GM11168 (cell line): ENCODE results near the gene FLCN.

Source experiments
- in situ Hi-C: fragments of 300-500 bp; cut with MboI; formaldehyde crosslinking; loops from one replicate; pipeline ENCODE4 v1.12.0; 2022; ENCODE audit warnings: low sequenced_read_pairs; ENCODE audit not compliant: unreplicated experiment

FLCN gene

DNA sequence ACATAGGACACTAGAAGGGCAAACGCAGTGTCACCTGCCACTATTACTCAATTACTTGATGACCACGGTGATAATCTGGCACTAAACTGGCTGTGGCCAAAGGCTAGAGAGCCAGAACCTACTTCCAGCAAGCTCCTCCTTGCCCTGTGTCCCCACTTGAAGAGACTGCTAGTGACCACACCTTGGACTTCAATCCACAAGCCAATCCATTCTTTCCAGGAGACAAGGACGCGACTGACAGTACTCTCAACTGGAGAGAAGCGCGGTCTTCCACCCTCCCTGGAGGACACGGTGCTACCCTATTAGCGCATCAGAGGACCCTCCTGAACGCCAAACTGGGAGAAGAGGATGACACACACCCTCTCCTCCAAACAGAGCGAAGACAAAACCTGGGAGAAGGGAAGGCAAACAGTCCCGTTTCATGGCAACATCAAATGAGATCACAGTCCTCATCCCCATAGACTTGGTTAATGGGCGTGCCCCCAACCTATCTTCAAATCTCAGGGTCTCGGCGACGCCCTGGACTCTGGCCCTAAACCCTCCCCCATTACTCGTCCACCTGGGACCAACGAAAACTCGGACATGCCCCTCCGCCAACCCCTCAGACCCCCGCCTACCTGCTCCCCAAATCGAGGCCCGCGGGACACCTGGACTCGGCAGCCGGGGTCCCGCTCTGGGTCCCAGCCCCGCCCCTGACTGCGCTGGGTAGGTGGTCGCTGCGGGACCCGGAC, 508 bp downstream of the FLCN start:
- in situ Hi-C loops: no loop called here

DNA sequence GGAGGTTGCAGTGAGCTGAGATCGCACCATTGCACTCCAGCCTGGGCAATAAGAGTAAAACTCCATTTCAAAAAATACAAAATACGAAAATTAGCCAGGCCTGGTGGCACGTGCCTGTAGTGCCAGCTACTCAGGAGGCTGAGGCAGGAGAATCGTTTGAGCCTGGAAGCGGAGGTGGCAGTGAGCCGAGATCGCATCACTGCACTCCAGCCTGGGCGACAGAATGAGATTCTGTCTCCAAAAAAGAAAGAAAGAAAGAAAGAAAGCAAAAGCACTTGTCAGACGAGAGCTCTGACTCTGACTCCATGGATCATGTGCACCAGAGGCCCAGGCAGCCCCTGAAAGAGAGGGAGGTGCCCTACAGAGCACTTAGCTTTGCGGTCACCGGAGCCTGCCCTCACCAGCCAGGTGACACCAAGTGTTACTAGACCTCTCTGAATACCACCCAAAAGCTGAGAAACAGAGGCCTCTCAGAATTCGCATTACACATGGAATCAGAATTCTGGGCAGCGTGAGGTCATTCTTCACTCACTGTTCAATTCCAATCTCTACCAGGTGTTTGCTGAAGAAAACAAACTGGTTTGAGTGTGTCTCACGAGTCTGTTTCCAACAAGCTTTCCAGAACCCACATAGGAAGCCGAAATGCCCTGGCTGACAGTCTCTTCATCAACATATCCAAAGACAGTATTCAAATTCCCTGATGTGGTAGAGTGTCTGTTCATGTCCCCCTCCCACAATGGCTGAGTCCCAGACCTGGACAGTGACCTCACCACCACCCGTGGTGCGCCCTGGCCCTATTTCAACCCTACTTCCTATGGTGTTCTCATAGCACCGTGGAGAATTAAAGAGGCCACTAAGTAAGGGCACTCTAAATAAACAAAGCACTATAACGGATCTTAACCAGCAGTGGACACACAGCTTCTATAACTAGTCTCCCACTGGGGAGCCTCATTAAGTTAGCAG, 1.5 kb downstream of the FLCN start:
- in situ Hi-C loops: no loop called here

DNA sequence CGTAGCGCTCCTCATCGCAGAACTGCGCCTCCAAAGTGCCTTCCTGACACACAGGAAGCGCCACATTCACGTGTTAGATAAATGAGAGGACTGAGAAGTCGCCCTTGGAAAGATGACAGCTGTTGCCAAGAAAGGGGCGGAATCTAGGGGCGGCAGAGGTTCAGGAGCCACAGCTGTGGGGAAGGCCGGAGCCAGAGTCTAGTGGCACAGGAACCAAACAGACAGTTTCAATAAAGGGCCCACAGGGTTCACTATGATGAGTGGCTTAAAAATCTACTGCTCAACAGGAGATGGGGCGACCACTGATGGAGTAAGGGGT, 4.7 kb downstream of the FLCN start:
- in situ Hi-C loops: no loop called here

DNA sequence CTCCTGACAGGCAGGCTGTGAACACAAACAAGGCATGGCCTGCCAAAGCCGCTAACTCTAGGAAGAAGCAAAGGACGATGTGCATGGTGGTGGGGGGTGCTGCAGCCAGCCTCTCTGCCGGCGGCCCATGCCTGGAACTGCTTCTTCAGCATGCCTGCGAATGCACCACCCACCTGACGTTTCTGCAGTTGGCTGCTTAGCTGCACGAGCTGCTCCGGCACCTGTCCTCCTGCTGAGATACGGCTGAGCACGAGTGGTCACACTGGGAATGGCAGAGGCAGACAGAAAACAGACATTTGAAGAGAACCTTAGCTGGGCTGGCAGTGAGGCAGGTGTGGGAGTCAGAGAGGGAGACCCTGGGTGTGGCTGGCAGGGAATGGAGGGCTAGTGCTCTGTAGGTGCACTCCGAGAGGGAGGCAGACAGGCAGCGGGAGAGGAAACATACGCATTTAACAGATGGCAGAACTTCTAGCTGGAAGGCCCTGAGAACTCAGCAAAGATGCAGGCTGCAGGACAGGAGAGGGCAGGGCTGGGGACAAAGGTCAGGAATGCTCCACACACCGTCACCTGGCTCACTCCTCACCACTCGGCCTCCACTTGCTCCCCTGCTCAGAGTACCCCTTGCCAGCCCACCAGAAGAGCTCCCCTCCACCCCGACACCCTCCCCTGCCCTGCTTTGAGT, 5.2 kb downstream of the FLCN start:
- in situ Hi-C loops: no loop called here

DNA sequence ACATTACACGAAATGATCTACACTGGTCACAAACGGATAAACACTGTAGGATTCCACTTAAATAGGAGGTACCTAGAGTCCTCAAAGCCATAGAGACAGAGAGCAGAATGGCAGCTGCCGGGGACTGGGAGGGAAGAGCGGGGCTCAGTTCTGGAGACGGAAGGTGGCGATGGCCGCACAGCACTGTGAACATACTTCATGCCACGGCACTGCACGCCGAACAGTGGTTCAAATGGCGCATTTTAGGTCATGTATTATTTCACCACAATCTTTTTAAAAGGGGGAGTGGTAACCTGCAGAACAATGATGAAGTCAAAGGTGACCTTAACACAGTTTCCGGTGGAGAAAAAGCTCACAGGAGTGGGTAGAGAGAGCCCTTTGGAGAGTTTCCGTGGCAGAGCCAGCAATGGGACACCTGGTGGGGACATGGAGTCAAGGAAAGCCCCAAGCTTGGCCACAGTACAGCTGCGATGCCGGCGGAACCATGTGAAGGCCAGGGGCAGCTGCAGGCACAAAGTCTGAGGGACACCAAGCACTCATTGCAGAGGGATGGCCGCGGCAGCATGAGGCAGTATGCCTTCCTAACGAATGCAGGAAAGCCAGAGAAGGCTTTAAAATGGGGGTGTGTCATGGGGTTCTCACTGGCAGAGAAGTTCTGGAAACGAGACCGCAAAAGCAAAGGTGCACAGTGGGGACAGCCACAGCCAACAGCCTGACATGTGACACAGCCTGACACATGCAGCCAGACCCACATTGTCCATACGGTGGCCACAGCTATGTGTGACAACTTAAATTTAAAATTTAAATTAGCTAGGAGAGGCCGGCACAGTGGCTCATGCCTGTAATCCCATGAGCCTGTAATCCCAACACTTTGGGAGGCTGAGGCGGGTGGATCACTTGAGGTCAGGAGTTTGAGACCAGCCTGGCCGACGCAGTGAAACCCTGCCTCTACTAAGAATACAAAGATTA, 7.3 kb downstream of the FLCN start:
- in situ Hi-C loops: no loop called here

DNA sequence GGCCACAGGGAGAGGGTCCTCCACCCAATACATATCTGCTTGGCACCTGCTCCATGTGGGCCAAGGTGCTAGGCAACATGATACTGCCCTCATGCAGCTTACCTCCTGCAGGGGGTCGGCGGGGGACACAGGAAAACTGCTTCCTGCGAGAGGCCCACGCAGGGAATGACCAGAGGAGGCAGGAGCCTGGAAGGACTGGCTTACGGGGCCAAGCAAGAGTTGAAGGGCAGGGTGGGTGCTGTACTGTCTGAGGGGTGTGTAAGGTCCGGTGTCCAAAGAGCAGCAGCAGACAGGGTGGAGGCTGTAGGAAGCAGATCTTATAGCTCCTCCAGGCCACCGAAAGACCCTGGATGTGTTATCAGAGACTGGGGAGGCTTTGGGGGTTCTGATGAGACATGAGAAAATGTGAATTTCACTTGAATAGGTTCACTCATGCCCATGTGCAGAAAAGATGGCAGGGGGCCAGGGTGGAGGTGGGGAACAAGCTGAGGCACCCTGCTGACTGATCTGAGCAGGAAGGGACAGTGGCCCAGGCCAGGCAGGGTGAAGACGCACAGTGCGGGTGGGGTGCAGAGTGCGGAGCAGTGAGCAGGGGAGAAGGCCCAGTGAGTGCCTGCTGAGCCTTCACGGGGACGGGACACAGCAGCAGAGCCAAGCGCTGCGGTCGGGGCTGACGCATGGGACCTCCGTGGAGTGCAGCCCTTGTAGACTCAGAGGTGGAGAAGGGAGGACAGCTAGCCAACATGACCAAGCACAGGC, 8.3 kb downstream of the FLCN start:
- in situ Hi-C loops: no loop called here

DNA sequence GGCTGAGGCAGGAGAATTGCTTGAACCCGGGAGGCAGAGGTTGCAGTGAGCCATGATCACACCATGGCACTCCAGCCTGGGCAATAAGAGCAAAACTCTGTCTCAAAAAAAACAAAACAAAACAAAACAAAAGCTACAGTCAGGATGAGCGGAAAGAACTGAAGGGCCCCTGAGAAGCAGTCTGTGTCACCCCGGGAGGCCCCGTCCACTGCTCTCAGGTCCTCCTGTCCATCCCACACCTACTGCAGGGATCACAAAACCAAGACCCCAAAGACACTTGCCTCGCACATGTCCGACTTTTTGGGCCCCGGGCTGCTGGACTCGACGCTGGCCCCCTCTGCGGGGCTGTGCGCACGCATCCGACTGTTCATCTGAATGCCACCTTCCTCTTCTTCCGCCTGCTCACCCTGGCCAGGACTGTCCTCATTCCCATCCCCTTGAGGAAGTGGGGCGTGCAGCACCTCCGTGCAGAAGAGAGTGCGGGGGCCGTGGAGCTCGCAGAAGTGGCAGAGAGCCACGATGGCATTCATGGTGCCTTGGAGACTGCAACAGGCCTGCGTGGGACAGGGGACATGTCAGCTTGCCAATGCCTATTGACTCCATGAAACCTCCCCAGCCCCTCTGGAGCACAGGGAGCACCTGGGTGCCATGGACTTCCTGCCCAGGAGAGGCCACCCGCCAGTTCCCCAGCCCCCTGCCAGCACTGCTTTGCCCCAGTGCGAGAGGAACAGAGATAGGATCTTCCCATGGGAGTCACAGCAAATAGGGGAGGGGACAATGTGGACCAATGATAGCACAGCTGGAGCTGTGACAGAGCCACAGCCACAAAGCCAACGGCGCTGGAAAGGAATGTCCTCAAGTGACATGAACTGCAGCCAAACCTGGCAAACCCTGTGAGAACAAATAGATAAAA, 9.1 kb downstream of the FLCN start:
- in situ Hi-C loops: no loop called here

DNA sequence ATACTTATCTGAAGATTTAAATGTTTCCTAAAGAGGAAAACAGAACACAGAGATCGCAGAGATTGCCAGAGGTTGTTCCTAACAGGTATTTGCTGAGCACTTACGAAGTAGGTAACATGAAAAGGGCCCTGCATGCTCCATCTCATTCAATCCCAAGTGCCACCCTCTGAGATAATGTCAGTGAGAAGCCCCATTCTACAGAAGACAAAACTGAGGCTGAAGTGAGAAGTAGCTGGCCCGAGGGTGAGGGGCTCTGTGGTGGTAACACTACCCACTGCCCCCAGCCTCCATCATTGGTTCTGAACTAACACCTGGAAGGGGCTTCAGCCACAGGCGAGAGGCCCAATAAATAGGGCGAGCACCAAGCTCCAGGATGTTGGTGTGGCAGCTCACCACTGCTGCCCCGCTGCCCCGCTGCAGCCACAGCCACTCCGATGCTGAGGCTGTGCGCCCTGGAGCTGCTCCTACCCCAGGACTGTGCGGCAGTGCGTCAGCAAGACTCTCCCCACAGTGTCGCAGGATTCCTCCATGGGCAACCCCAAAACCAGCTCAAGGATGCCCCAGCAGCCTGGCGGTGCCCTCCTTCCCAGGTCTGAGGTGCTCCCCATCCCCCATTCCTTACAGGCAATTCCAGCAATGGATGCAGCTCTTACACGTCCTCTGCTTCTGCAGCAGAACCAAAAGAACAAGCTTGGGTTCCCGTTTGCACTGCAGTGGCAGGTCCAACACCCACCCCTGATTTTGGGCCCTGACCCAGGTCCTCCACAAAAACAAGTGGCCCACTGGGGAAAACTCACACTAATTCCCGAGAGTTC, 10.3 kb downstream of the FLCN start:
- in situ Hi-C loops: no loop called here

DNA sequence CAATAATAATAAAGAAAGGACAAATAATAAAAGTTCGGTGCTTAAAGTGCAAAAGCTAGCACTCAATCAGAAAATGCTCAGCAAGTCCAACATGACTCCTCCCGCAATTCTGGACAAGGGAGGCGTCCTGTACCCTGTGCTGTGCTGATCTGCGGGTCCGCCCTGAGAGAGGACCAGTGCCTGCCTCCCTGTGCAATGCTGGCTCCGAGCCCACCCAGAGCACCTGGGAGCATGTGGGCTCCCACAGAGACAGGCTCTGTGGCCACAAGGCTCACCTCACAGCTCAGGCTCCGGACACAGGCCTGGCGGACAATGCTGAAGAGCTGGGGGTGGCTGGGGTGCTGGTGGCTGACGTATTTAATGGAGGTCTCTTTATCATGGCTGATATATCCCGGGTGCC, 11.1 kb downstream of the FLCN start:
- in situ Hi-C loops: no loop called here

DNA sequence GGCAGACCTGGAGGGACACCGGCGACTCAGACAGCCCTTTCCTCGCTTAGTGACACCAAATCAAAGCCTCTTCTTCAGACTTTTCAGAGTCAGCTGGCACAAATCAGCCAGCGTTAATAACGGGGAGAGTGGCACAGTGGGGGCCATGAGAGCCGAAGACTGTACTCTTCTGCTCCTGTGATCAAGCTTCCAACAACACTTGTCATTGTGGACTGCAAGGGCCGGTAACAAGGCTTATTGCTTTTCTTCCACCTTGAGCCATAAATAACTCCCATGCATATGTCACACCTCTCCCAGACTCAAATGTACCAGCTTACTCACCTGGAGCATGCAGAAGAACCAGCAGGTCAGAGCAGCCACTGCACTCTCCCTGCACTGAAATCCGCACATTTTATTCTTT, 12.8 kb downstream of the FLCN start:
- in situ Hi-C loops: no loop called here

DNA sequence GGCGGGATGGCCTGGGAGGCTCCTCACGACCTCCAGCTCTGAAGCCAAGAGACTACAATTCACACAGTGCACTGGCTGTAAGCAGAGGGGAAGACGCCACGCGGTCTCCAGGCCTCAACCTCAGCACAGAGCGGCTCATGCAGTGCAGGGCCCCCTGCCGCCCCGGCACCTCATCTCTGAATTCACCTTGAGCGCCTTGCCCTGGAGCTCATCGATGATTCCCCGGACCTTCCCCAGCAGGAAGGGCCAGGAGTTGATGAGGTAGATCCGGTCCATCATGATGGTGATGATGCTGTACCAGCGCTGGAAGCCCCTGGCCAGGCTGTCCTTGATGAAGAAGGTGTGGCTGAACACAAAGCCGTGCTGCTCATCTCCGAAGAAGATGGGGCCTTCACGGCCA, 13.2 kb downstream of the FLCN start:
- in situ Hi-C loops: no loop called here

DNA sequence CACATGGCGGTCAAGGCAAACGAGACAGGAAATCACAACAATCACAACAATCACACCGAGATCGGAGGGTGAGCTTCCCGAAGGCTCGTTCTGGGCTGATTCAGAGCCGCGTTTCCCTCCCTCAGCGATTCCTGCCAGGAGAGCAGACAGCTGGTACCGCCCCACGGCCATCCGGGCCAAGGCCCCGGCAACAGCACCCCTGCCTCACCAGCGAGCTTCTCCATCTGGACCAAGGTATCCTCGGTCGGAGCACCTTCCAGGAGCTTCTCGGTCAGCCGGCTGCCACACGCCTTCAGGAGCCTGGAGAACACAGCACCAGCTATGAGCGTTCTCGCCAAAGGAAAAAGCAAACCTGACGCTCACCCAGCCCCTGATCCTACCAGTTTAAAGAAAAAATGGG, 15.6 kb downstream of the FLCN start:
- in situ Hi-C loops: no loop called here

DNA sequence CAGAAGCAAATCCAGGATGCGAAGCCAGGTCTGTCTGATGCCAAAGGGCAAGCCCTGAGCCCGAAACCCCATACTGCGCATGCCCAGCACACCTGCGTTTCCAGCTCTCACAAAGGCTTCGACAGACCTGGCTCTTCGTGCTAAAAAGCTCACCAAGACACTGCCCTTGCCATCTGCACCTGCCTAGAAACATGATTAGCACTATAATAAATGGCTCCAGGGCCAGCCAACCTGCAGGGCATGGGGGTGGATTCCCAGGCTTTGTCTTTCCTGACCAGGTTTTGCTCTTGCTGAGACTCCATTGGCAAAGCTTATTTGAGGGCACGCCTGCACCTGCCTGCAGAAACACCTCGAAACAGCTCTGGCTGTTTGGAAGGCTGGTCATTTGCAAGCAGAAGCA, 16.4 kb downstream of the FLCN start:
- in situ Hi-C loops: no loop called here

DNA sequence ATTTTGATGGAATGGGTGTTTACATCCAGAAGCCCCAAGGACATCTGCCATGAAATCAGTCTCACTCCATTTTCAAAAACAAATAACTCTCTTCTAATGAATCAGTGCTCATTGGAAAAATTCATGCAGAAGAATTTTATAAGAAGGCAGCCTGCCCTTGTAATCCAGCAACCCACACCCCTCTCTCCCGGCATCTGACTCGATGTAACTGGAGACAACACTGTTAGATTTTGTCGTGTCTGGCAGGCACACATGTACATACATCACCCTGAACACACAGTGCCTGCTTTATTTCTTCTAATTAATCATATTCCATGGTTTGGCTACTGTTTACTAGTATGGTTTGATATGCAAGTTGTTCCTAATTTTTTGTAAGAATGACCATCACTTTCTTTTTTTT, 19.0 kb downstream of the FLCN start:
- in situ Hi-C loops: no loop called here

DNA sequence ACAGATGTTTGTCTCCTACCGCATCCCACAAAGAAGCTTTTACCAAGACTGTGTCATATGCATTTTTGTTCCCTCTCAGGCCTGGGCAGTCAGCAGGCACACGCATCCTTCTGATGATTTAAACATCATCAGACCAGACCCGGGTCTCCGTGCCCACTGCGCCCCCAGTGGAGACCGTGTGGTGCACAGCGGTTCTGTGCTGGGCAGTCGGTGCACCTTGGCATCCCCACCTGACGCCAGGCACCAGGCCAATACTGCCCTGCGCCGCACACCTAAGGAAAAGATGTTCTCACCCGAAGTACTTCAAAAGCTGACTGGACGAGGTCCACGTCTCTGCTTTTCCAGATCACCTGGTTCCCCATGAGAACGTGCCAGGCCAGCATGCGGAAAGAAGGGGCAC, 20.2 kb downstream of the FLCN start:
- in situ Hi-C loops: no loop called here

DNA sequence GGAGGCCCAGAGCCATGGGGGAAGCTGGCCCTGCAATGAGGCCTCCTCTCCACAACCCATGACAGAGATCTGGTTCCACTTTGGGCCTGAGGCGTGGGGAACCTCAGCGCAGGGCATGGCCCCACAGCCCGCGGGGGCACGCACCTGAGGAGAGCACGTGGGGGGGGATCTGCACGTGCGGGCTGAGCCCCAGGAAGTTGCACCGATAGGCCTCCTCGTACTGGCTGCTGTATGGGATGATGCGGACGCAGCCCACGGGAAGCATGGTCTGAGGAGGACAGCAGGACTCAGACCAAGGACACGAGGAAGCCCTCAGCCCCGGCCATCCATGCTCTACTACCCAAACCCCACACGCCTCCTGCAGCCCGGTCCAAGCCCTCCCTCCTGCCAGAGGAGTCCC, 20.7 kb downstream of the FLCN start:
- in situ Hi-C loops: no loop called here

DNA sequence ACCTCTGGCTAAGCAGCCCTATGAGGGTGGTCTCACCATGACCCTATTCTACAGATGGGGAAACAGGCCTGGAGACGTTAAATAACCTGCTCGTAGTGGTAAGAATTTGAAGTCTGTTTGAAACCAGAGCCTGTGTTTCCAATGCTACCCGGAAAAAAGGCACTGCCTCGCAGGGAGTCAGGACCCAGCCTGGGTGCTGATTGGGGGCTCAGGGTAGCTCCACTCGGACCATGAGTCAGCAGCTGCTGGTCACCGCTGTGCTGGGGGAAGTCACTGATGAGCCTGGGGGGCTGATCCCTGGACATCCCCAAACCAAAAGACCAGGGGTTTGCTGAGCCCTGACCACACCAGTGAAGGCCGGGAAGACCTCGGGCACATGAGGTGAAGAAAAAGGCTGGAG, 21.4 kb downstream of the FLCN start:
- in situ Hi-C loops: no loop called here
